GM12864 (cell line): ENCODE data around the gene SAE1.

ENCODE experiments used
- DNase-seq: peaks from one replicate; pipeline ENCODE4 v3.0.0-alpha.2; 2011; ENCODE audit warnings: low read depth
- H3K4me3 ChIP-seq: 2 replicates; pipeline ENCODE4 v1.5.1; 2011; ENCODE audit warnings: mild to moderate bottlenecking, low read depth, low read length, control low read depth
- TF ChIP-seq, protein P1 (sequence below): IDR thresholded peaks from 2 replicates; pipeline ENCODE4 v1.5.1; 2011; ENCODE audit warnings: low read depth, mild to moderate bottlenecking, moderate library complexity, low read length, control low read depth, inconsistent platforms; ENCODE audit errors: missing control alignments

SAE1 gene

DNA sequence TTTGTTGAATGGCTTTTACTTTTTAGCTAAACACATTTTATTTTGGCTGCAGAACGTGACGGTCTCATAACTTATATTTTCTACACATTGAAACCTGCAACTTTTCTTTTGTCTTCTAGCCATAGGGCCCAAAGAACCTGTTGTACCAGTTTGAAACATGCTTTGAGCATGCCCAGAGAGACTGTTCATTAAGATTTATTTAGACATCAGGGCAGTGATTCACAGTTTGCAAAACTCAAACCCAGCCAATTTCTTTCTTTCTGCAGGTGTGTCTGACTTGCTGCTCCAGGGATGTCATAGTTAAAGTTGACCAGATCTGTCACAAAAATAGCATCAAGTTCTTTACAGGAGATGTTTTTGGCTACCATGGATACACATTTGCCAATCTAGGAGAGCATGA is 22.0 kb downstream of the SAE1 start:
- TF ChIP-seq, protein P1, sequence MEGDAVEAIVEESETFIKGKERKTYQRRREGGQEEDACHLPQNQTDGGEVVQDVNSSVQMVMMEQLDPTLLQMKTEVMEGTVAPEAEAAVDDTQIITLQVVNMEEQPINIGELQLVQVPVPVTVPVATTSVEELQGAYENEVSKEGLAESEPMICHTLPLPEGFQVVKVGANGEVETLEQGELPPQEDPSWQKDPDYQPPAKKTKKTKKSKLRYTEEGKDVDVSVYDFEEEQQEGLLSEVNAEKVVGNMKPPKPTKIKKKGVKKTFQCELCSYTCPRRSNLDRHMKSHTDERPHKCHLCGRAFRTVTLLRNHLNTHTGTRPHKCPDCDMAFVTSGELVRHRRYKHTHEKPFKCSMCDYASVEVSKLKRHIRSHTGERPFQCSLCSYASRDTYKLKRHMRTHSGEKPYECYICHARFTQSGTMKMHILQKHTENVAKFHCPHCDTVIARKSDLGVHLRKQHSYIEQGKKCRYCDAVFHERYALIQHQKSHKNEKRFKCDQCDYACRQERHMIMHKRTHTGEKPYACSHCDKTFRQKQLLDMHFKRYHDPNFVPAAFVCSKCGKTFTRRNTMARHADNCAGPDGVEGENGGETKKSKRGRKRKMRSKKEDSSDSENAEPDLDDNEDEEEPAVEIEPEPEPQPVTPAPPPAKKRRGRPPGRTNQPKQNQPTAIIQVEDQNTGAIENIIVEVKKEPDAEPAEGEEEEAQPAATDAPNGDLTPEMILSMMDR, result no peak
- DNase-seq, result no peak
- H3K4me3 ChIP-seq, result no peak overlapping the region

DNA sequence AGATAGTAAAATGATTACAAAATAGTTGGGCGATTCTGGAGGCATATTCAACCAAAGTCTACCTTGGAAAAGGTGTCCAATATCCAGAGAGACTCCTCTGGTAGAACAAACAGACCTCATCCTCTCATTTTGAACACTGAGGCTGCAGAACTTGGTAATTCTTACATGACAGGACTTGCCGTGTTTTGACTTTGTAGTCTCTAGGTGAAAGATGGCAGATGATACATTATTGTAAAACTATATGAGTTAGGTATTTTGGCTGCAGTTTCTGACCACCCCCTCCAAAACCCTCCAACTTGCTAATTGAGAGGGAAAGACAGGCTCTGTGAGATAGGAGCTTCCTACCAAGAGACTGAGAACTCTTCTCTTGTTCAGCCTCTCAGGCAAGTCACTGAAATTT is 22.6 kb downstream of the SAE1 start:
- H3K4me3 ChIP-seq, result no peak overlapping the region
- DNase-seq, result no peak
- TF ChIP-seq, protein P1, result no peak

DNA sequence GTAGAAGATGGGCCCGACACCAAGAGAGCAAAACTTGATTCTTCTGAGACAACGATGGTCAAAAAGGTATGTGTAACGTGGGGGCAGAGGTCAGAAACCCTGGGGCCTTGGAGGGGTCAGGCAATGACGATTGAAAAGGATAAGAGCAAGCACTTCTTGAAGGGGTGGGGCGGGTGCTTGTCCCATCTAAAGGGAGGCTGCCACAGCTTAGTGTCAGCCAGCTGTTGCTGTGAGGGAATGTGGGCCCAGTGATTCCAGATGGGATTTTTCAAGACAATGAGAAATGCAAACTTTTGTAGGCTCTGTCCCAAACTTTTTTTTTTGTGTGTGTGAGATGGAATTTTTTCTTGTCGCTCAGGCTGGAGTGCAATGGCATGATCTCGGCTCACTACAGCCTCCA is 24.5 kb downstream of the SAE1 start:
- H3K4me3 ChIP-seq, result no peak overlapping the region
- TF ChIP-seq, protein P1, result no peak
- no peak for DNase-seq

DNA sequence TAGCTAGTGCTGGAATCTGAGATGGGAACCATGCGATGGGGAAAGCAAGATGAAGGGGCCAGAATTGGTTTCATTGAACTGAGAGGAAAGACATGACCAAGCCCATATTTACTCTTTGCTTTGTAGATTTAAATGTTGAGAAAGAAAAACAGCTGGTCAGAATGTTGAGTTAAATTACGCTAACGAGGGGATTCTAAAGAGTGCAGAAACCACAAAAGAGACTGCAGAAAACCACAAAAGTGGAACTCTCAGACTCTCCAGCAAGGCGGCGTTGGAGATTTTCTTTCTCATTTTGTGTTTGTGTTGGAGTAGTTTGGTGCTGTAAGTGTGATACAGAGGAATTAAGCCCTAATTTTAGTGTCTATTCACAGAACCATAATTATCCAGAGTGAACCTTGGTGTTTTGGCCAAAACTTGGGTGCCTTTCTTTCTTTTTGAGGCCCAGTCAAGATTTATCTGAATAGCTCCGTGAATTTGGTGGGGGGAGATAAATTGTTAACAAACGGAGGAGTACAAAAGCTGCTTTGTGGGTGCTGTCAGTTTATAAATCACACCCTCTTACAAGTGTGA is 26.3 kb downstream of the SAE1 start:
- H3K4me3 ChIP-seq, result no peak overlapping the region
- TF ChIP-seq, protein P1, result no peak
- DNase-seq, result no peak

DNA sequence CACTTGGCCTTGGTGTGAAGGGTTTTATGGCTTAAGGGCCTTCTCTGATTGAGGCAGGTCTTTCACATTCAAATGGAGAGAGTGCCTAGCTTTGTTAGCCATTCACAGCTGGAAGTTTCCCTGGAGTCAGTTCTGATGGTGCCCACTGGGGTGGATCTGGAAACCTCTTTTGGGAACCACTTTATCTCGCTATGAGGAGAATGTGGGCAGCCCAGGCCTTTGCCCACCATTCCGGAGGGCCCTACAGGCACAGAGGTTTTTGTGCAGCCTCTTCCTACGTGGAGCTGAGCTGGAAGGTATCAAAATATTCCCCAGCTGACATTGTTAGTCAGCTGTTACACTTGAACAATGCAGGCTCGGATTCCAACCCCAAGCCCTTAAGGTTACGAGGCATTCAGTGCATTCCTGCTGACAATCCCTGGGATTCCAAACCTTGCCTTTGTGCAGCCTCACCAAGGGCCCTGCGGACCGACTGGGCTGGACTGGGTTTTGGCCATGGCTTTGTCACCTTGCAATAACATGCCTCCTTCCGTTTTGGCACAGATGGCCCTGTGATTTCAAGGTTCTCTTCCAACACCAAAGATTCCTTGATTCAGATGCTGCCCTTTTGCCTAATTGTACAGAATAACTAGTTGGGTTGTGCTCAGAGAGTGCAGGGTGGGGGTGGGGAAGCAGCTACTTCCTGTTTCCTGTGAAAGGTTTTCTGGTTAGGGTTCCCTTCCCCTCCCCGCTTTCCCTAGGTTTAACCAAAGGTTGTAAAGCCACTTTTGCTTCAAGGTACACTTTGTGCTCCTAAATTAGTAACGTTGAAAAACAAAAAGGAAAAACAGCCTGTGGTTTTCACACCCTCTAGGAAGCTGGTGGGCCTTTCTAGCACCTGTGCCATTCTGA is 27.0 kb downstream of the SAE1 start:
- TF ChIP-seq, protein P1, result no peak
- DNase-seq, result no peak
- no peak overlapping the region for H3K4me3 ChIP-seq

DNA sequence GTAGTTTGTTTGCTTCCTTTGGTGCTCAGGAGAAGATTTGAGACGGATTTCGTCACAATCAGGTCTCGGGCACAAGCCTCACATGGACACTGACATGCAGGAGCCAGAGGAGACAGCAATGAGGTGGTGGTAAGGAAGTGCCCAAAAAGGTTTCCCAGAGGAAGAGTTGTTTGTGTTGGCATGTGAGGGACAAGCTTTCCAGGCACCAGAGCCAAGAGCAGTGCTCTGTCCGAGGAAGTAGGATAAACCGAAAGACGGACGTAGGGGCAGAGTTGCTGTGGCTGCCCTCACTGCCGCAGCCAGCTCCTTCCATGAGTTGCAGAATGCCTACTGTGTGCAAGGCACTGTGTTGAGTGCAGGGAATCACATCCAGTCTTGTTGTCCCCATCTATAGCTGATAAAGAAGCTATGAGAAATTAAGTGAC is 27.7 kb downstream of the SAE1 start:
- H3K4me3 ChIP-seq, result no peak overlapping the region
- DNase-seq, result no peak
- TF ChIP-seq, protein P1, result no peak

DNA sequence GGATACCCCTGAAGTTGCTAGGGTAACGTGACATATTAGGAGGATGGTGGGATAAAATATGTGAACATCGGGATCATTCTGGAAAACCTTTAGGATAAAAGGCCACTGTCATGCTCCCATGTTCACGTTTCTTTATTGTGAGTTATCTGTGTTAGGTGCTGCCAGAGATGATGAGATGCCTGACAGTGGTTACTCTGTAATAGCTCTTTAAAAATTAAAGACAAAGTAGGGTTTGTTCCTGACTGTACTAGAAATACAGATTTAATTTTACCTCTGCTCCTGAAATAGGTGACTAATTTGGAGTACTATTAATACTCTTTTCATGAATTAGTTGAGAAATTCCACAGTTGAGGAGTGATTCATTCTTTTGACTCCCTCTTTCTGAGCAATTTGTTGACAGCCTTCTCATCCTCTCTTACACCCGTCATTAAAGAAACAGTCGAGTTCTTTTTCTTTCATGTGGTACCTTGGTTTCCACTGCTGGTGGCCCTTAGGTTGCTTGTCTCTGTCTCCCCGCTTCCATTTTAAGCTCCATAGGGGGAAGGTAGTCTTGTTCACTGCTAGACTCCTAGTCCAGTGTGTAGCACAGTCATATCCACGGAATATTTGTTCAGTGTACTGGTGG is 28.4 kb downstream of the SAE1 start:
- DNase-seq, result no peak
- no peak overlapping the region for H3K4me3 ChIP-seq
- TF ChIP-seq, protein P1, result no peak
